Small intestine (tissue), 7 donors: ENCODE results near the gene BCL11A. TPM values are rescaled to one million over a fixed set of nuclear protein-coding genes. Genes with fewer than 3 reads are reported as not detected.

Experiments
- DNase-seq, 2 donors: peaks; one replicate each; pipeline versions ENCODE4 v3.0.0 to v3.0.0-alpha.2; 2013
- FAIRE-seq: peaks from 2 replicates; lab custom pipeline; 2012; peaks lifted over from hg19 to GRCh38; lab: Jason Lieb, UNC
- H3K27ac ChIP-seq, 3 donors: one replicate each; pipeline ENCODE4 v1.5.1; 2013; ENCODE audit warnings: low read length in 2 of 3, mild to moderate bottlenecking in 2 of 3, control low read depth in 1 of 3, inconsistent platforms in 1 of 3, low read depth in 1 of 3, moderate library complexity in 1 of 3
- H3K27me3 ChIP-seq, 3 donors: one replicate each; pipeline ENCODE4 v1.6.1; 2013; ENCODE audit warnings: low read length in 3 of 3, inconsistent platforms in 1 of 3; ENCODE audit not compliant: control insufficient read depth in 3 of 3, insufficient read depth in 3 of 3
- H3K36me3 ChIP-seq, 3 donors: one replicate each; pipeline ENCODE4 v1.6.1; 2013; ENCODE audit warnings: low read length in 3 of 3, inconsistent platforms in 1 of 3, low read depth in 1 of 3, mild to moderate bottlenecking in 1 of 3, moderate library complexity in 1 of 3; ENCODE audit not compliant: control insufficient read depth in 3 of 3, insufficient read depth in 2 of 3
- H3K4me1 ChIP-seq, 3 donors: one replicate each; pipeline ENCODE4 v1.6.1; 2013; ENCODE audit warnings: low read length in 2 of 3, inconsistent platforms in 1 of 3, low read depth in 1 of 3, mild to moderate bottlenecking in 1 of 3, moderate library complexity in 1 of 3; ENCODE audit not compliant: control insufficient read depth in 3 of 3, insufficient read depth in 2 of 3
- H3K4me3 ChIP-seq, 3 donors: one replicate each; pipeline ENCODE4 v1.5.1; 2013; ENCODE audit warnings: low read length in 3 of 3, control low read depth in 1 of 3, inconsistent platforms in 1 of 3, low read depth in 1 of 3, mild to moderate bottlenecking in 1 of 3, moderate library complexity in 1 of 3
- H3K9me3 ChIP-seq, 2 donors: one replicate each; pipeline ENCODE4 v1.6.1; 2013; ENCODE audit warnings: low read depth in 1 of 2, low read length in 1 of 2; ENCODE audit not compliant: control insufficient read depth in 2 of 2, insufficient read depth in 1 of 2
- WGBS, 3 donors: extraction: QIAGEN DNeasy Blood & Tissue Kit; methylation state at CpG; one replicate each; pipeline ENCODE4 v1.1.7; 2013; 5-methylcytosine and 5-hydroxymethylcytosine counted together
- polyA plus RNA-seq, 4 donors: library from polyadenylated mRNA; stranded (reverse) in 3 of 4; unstranded in 1 of 4; fragments of 200-250 nt in 3 of 4; fragments of 120-200 nt in 1 of 4; gene quantifications; one replicate each; pipeline versions ENCODE4 v1.2.1 to v1.2.3, GENCODE V29; 2013
- donor health status: healthy with polysubstance abuse.
- donor health status: control.
- donor health status: control.
- donor health status: Bipolar disorder and iron deficiency.
- donor health status: healthy.

Gene BCL11A
- polyA plus RNA-seq, 4 donors: 2.2 to 22.5 (median 13.9) TPM

- Histone ChIP-seq H3K4me1 (peaks cover 0 to 12% (median 4%) of the 10 kb centered on the region in 3 donors), H3K36me3 (no peaks in the 10 kb centered on the region), H3K27ac (peak overlapping the region; percentile 74 to 97 (median 79)), H3K9me3 (no peaks in the 10 kb centered on the region), H3K27me3 (peaks cover 0 to 12% (median 0%) of the 10 kb centered on the region in 3 donors), H3K4me3 (peak overlapping the region; percentile 62 to 89 (median 74))
- FAIRE-seq (no peak), DNase-seq (peak in 1 of 2 donors; percentile 71)
- WGBS, 3 donors: 1% methylated on average over 36 to 49 of the region's 49 CpGs
Measured at GRCh38 chr2:60552078-60552850, 1.2 kb downstream of the BCL11A start.

GRCh38 chr2:60551240-60552077 lies 2.0 kb downstream of the BCL11A start:
- FAIRE-seq: no peak

GRCh38 chr2:60550984-60551239 lies 2.5 kb downstream of the BCL11A start:
- H3K9me3 ChIP-seq: no peaks in the 10 kb centered on the region
- H3K4me1 ChIP-seq: peaks cover 2 to 17% (median 4%) of the 10 kb centered on the region in 3 donors
- H3K27ac ChIP-seq: peak overlapping the region in 2 of 3 donors; percentile 63 to 78
- peaks cover 0 to 3% (median 0%) of the 10 kb centered on the region in 3 donors for H3K36me3 ChIP-seq
- 0 to 1% (median 1%) methylated on average over 8 of the region's 8 CpGs for WGBS, 3 donors
- H3K27me3 ChIP-seq: peaks cover 0 to 9% (median 0%) of the 10 kb centered on the region in 3 donors
- FAIRE-seq: no peak
- DNase-seq: no peak
- peak overlapping the region; percentile 62 to 89 (median 74) for H3K4me3 ChIP-seq

More at GRCh38 chr2:60551240-60552077, 2.0 kb downstream of the BCL11A start:
- WGBS, 3 donors: 0 to 3% (median 2%) methylated on average over 31 to 63 of the region's 63 CpGs
- Histone ChIP-seq H3K36me3 (no peaks in the 10 kb centered on the region), H3K4me1 (peaks cover 0 to 17% (median 4%) of the 10 kb centered on the region in 3 donors), H3K9me3 (no peaks in the 10 kb centered on the region), H3K4me3 (peak overlapping the region; percentile 62 to 89 (median 74)), H3K27me3 (peaks cover 0 to 9% (median 0%) of the 10 kb centered on the region in 3 donors), H3K27ac (peak overlapping the region; percentile 74 to 97 (median 78))
- peak in 1 of 2 donors; percentile 70 for DNase-seq

GRCh38 chr2:60550178-60550983 lies 3.1 kb downstream of the BCL11A start:
- Histone ChIP-seq H3K36me3 (peaks cover 0 to 5% (median 0%) of the 10 kb centered on the region in 3 donors), H3K4me1 (peaks cover 2 to 13% (median 4%) of the 10 kb centered on the region in 3 donors), H3K27me3 (peaks cover 0 to 10% (median 0%) of the 10 kb centered on the region in 3 donors), H3K27ac (peak overlapping the region; percentile 34 to 67 (median 63)), H3K4me3 (peak overlapping the region; percentile 62 to 89 (median 74)), H3K9me3 (no peaks in the 10 kb centered on the region)
- no peak for FAIRE-seq
- 0 to 1% (median 1%) methylated on average over 57 to 62 of the region's 62 CpGs for whole genome bisulfite sequencing, 3 donors
- peak; percentile 92 to 96 for DNase-seq

GRCh38 chr2:60549928-60550177 lies 3.6 kb downstream of the BCL11A start:
- DNase-seq (no peak), FAIRE-seq (no peak)
- Histone ChIP-seq H3K4me1 (peaks cover 4 to 18% (median 4%) of the 10 kb centered on the region in 3 donors), H3K27ac (peak overlapping the region; percentile 34 to 67 (median 63)), H3K9me3 (peaks cover 0 to 1% of the 10 kb centered on the region in 2 donors), H3K27me3 (peaks cover 0 to 14% (median 0%) of the 10 kb centered on the region in 3 donors), H3K4me3 (peak overlapping the region; percentile 62 to 89 (median 74)), H3K36me3 (peaks cover 0 to 11% (median 4%) of the 10 kb centered on the region in 3 donors)
- 0 to 1% (median 1%) methylated on average over 13 of the region's 13 CpGs for whole genome bisulfite sequencing, 3 donors

GRCh38 chr2:60549238-60549927 lies 4.1 kb downstream of the BCL11A start:
- H3K27me3 ChIP-seq: peaks cover 0 to 14% (median 0%) of the 10 kb centered on the region in 3 donors
- H3K36me3 ChIP-seq: peaks cover 0 to 15% (median 7%) of the 10 kb centered on the region in 3 donors
- peaks cover 4 to 18% (median 4%) of the 10 kb centered on the region in 3 donors for H3K4me1 ChIP-seq
- H3K27ac ChIP-seq: peak overlapping the region; percentile 58 to 67 (median 63)
- H3K4me3 ChIP-seq: peak overlapping the region; percentile 62 to 89 (median 74)
- WGBS, 3 donors: 1 to 2% (median 2%) methylated on average over 36 to 40 of the region's 40 CpGs
- peak in 1 of 2 donors; percentile 82 for DNase-seq
- peaks cover 0 to 1% of the 10 kb centered on the region in 2 donors for H3K9me3 ChIP-seq
- FAIRE-seq: no peak

- peaks cover 4 to 18% (median 4%) of the 10 kb centered on the region in 3 donors for H3K4me1 ChIP-seq
- H3K9me3 ChIP-seq: peaks cover 0 to 1% of the 10 kb centered on the region in 2 donors
- H3K27ac ChIP-seq: peak overlapping the region; percentile 58 to 67 (median 63)
- H3K4me3 ChIP-seq: peak overlapping the region; percentile 62 to 89 (median 74)
- H3K27me3 ChIP-seq: peaks cover 0 to 14% (median 0%) of the 10 kb centered on the region in 3 donors
- FAIRE-seq (no peak), DNase-seq (peak in 1 of 2 donors; percentile 42)
- 9 to 27% (median 18%) methylated on average over 9 of the region's 9 CpGs for WGBS, 3 donors
- H3K36me3 ChIP-seq: peaks cover 0 to 15% (median 7%) of the 10 kb centered on the region in 3 donors
Measured at GRCh38 chr2:60548845-60549237, 4.6 kb downstream of the BCL11A start.
